ENCODE measurements around the gene CYBA.

Gene CYBA

DNA sequence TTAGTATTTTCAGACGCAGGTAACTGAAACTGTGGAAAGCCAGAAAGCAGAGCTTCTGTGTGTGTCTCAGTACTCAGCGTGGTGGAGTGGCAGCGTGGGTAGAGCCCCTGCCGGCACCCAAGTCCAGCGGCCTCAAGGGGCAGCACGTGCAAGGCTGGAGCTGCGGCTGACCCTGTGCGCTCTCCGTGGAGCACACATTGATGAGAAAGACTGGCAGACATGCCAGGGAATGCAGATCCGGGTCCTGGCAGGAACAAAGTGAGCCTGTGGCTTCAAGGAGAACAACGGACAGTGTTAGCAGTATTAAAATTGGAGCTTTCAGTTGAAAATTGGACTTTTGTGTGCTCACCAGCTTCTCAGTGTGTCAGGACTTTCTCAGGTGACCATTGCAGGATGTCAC, 57.4 kb downstream of the CYBA start:
- Histone ChIP-seq H3K27me3 (ENCODE audit: insufficient read depth, poor library complexity, severe bottlenecking) (no peaks in the 10 kb centered on the region), H3K27ac (replicated peaks) (no peak overlapping the region), H3K4me3 (replicated peaks; ENCODE audit: insufficient read depth, low read length) (no peak overlapping the region)
- TF ChIP-seq, protein P1, sequence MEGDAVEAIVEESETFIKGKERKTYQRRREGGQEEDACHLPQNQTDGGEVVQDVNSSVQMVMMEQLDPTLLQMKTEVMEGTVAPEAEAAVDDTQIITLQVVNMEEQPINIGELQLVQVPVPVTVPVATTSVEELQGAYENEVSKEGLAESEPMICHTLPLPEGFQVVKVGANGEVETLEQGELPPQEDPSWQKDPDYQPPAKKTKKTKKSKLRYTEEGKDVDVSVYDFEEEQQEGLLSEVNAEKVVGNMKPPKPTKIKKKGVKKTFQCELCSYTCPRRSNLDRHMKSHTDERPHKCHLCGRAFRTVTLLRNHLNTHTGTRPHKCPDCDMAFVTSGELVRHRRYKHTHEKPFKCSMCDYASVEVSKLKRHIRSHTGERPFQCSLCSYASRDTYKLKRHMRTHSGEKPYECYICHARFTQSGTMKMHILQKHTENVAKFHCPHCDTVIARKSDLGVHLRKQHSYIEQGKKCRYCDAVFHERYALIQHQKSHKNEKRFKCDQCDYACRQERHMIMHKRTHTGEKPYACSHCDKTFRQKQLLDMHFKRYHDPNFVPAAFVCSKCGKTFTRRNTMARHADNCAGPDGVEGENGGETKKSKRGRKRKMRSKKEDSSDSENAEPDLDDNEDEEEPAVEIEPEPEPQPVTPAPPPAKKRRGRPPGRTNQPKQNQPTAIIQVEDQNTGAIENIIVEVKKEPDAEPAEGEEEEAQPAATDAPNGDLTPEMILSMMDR (IDR thresholded peaks at IDR 0.05; ENCODE audit: insufficient read depth, low read length) = no peak
- no peak for TF ChIP-seq POLR2AphosphoS5 (IDR thresholded peaks at IDR 0.05; ENCODE audit: low read depth)
- no peak for TF ChIP-seq SPI1 (IDR thresholded peaks at IDR 0.05; ENCODE audit: borderline replicate concordance, low read depth)
- no peak for TF ChIP-seq GABPA (IDR thresholded peaks at IDR 0.05; ENCODE audit: low read depth)
- TF ChIP-seq, protein P2, sequence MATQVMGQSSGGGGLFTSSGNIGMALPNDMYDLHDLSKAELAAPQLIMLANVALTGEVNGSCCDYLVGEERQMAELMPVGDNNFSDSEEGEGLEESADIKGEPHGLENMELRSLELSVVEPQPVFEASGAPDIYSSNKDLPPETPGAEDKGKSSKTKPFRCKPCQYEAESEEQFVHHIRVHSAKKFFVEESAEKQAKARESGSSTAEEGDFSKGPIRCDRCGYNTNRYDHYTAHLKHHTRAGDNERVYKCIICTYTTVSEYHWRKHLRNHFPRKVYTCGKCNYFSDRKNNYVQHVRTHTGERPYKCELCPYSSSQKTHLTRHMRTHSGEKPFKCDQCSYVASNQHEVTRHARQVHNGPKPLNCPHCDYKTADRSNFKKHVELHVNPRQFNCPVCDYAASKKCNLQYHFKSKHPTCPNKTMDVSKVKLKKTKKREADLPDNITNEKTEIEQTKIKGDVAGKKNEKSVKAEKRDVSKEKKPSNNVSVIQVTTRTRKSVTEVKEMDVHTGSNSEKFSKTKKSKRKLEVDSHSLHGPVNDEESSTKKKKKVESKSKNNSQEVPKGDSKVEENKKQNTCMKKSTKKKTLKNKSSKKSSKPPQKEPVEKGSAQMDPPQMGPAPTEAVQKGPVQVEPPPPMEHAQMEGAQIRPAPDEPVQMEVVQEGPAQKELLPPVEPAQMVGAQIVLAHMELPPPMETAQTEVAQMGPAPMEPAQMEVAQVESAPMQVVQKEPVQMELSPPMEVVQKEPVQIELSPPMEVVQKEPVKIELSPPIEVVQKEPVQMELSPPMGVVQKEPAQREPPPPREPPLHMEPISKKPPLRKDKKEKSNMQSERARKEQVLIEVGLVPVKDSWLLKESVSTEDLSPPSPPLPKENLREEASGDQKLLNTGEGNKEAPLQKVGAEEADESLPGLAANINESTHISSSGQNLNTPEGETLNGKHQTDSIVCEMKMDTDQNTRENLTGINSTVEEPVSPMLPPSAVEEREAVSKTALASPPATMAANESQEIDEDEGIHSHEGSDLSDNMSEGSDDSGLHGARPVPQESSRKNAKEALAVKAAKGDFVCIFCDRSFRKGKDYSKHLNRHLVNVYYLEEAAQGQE (IDR thresholded peaks at IDR 0.05; ENCODE audit: insufficient replicate concordance, low read depth) = no peak
- no peak for DNase-seq (ENCODE audit: low read depth in 1 of 2, low spot score in 1 of 2)

Data from HL-60 (cell line).